ENCODE results near the gene SPATS2L. TPM values are rescaled to one million over a fixed set of nuclear protein-coding genes. Genes with fewer than 3 reads are reported as not detected.
A peak's percentile ranks its signal among the peaks of the same experiment; 100 is the strongest.

Gene SPATS2L
- total RNA-seq, 1 donor from 2014 or later, result 98.0 TPM

- no peak for ATAC-seq
- no peak for DNase-seq
- intact Hi-C loops (cut with micrococcal nuclease), result no loop called here
These were observed 87.6 kb downstream of the SPATS2L start for GRCh38 chr2:200394045-200394444.

GRCh38 chr2:200396781-200397242, 90.3 kb downstream of the SPATS2L start:
- DNase-seq, result no peak
- ATAC-seq, result no peak
- intact Hi-C loops (cut with micrococcal nuclease), result no loop called here

GRCh38 chr2:200397785-200398184, 91.3 kb downstream of the SPATS2L start:
- intact Hi-C loops (cut with micrococcal nuclease), result no loop called here
- no peak for DNase-seq

GRCh38 chr2:200399046-200399445, 92.6 kb downstream of the SPATS2L start:
- DNase-seq, result no peak
- intact Hi-C loops (cut with micrococcal nuclease), result no loop called here
- no peak for ATAC-seq

More at GRCh38 chr2:200397785-200398184, 91.3 kb downstream of the SPATS2L start:
- no peak for ATAC-seq

GRCh38 chr2:200399636-200400035, 93.1 kb downstream of the SPATS2L start:
- intact Hi-C loops (cut with micrococcal nuclease), result no loop called here
- ATAC-seq (no peak), DNase-seq (no peak)

GRCh38 chr2:200403814-200404213, 97.3 kb downstream of the SPATS2L start:
- no peak for ATAC-seq
- intact Hi-C loops (cut with micrococcal nuclease), result no loop called here
- DNase-seq, result no peak

- DNase-seq (no peak), ATAC-seq (no peak)
- intact Hi-C loops (cut with micrococcal nuclease), result no loop called here
These were observed 98.1 kb downstream of the SPATS2L start for GRCh38 chr2:200404615-200405014.

GRCh38 chr2:200405599-200406298, 99.3 kb downstream of the SPATS2L start:
- peak; percentile 64 for ATAC-seq
- intact Hi-C loops (cut with micrococcal nuclease), result no loop called here
- no peak for DNase-seq

- intact Hi-C loops (cut with micrococcal nuclease), result no loop called here
- DNase-seq (no peak), ATAC-seq (peak; percentile 47)
These were observed 99.9 kb downstream of the SPATS2L start for GRCh38 chr2:200406379-200406778.

- DNase-seq (no peak), ATAC-seq (no peak)
- intact Hi-C loops (cut with micrococcal nuclease), result no loop called here
These were observed 102.2 kb downstream of the SPATS2L start for GRCh38 chr2:200408428-200409316.

GRCh38 chr2:200411831-200412230, 105.3 kb downstream of the SPATS2L start:
- DNase-seq, result no peak
- intact Hi-C loops (cut with micrococcal nuclease), result no loop called here
- ATAC-seq, result peak; percentile 45

GRCh38 chr2:200414367-200414766, 107.9 kb downstream of the SPATS2L start:
- DNase-seq (no peak), ATAC-seq (no peak)
- intact Hi-C loops (cut with micrococcal nuclease), result no loop called here

GRCh38 chr2:200415455-200415854, 109.0 kb downstream of the SPATS2L start:
- intact Hi-C loops (cut with micrococcal nuclease), result no loop called here
- ATAC-seq (no peak), DNase-seq (no peak)

- no peak for DNase-seq
- intact Hi-C loops (cut with micrococcal nuclease), result no loop called here
- no peak for ATAC-seq
These were observed 110.4 kb downstream of the SPATS2L start for GRCh38 chr2:200416878-200417277.

GRCh38 chr2:200417366-200417765, 110.9 kb downstream of the SPATS2L start:
- DNase-seq (no peak), ATAC-seq (no peak)
- intact Hi-C loops (cut with micrococcal nuclease), result no loop called here

- ATAC-seq (no peak), DNase-seq (no peak)
- intact Hi-C loops (cut with micrococcal nuclease), result no loop called here
These were observed 111.9 kb downstream of the SPATS2L start for GRCh38 chr2:200418399-200418798.

GRCh38 chr2:200419325-200419724, 112.8 kb downstream of the SPATS2L start:
- intact Hi-C loops (cut with micrococcal nuclease), result no loop called here
- DNase-seq, result no peak
- no peak for ATAC-seq

GRCh38 chr2:200421270-200421669, 114.8 kb downstream of the SPATS2L start:
- DNase-seq (no peak), ATAC-seq (no peak)
- intact Hi-C loops (cut with micrococcal nuclease), result no loop called here

GRCh38 chr2:200422071-200422470, 115.6 kb downstream of the SPATS2L start:
- DNase-seq, result no peak
- intact Hi-C loops (cut with micrococcal nuclease), result no loop called here
- no peak for ATAC-seq

- DNase-seq (no peak), ATAC-seq (no peak)
- intact Hi-C loops (cut with micrococcal nuclease), result no loop called here
These were observed 116.2 kb downstream of the SPATS2L start for GRCh38 chr2:200422532-200423261.

All from left ventricle myocardium superior (tissue), 1 donor.